ENCODE results near the gene NAPEPLD.

DNA sequence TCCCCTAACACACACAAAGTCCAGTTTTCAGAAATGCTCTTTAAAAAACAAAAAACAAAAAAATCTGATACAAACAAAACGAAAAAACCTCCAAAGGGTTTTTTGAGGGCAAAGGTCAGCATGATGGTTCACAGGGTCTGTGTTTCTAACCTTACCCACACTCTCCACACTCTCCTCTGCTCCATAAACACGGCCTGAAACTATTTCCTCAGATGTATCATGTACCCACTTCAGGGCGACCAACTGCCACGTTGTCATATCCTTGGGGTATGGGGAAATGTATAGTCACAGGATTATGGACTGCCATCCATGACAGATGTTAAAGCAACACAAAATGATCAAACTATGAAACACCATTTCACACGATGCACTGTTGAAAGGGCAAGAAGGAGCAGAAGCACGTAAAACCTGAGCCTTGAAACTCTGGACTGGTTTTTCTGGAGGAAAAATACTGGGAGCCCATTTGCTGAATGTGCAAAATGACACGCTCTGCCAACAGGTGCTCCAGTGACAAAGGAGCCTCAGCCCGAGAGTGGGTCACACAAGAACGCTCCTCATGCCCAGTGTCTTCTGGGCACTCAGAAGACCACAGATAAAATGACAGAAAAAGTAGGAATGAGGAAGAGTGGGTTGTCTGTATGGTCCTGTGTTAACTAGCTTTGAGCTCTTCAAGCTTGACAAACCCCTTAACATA lies 15.8 kb downstream of the NAPEPLD start:
- TF ChIP-seq, protein P1, sequence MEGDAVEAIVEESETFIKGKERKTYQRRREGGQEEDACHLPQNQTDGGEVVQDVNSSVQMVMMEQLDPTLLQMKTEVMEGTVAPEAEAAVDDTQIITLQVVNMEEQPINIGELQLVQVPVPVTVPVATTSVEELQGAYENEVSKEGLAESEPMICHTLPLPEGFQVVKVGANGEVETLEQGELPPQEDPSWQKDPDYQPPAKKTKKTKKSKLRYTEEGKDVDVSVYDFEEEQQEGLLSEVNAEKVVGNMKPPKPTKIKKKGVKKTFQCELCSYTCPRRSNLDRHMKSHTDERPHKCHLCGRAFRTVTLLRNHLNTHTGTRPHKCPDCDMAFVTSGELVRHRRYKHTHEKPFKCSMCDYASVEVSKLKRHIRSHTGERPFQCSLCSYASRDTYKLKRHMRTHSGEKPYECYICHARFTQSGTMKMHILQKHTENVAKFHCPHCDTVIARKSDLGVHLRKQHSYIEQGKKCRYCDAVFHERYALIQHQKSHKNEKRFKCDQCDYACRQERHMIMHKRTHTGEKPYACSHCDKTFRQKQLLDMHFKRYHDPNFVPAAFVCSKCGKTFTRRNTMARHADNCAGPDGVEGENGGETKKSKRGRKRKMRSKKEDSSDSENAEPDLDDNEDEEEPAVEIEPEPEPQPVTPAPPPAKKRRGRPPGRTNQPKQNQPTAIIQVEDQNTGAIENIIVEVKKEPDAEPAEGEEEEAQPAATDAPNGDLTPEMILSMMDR (IDR thresholded peaks at IDR 0.05; ENCODE audit: low read length) = no peak
- no peak for TF ChIP-seq EZH2 (optimal IDR thresholded peaks at IDR 0.05; ENCODE audit: low read depth, low read length)
